ENCODE data around the gene SVOPL. TPM values are rescaled to one million over a fixed set of nuclear protein-coding genes. Genes with fewer than 3 reads are reported as not detected.

Gene SVOPL
- polyA plus RNA-seq, 1 of the 3 experiments (the other 2 are of a cell fraction), result not detected

DNA sequence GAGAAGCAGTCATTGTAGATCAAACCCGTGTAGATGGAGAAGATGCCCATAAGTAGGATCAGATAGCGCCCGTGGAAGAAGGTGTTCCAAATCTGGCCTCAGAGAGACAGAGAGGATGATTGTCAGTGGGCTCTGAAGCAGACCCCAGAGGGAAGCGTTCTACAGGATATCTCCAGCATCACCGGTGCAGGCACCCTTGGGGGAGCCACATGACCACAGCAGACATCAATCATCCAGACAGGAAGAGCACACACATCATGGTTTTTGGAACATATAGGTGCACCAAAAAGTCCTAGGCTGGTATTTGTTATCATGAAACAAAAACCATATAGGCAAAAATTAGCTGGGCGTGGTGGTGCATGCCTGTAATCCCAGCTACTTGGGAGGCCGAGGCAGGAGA is 44.0 kb upstream of the SVOPL start (continued):
- TF ChIP-seq, protein P1, sequence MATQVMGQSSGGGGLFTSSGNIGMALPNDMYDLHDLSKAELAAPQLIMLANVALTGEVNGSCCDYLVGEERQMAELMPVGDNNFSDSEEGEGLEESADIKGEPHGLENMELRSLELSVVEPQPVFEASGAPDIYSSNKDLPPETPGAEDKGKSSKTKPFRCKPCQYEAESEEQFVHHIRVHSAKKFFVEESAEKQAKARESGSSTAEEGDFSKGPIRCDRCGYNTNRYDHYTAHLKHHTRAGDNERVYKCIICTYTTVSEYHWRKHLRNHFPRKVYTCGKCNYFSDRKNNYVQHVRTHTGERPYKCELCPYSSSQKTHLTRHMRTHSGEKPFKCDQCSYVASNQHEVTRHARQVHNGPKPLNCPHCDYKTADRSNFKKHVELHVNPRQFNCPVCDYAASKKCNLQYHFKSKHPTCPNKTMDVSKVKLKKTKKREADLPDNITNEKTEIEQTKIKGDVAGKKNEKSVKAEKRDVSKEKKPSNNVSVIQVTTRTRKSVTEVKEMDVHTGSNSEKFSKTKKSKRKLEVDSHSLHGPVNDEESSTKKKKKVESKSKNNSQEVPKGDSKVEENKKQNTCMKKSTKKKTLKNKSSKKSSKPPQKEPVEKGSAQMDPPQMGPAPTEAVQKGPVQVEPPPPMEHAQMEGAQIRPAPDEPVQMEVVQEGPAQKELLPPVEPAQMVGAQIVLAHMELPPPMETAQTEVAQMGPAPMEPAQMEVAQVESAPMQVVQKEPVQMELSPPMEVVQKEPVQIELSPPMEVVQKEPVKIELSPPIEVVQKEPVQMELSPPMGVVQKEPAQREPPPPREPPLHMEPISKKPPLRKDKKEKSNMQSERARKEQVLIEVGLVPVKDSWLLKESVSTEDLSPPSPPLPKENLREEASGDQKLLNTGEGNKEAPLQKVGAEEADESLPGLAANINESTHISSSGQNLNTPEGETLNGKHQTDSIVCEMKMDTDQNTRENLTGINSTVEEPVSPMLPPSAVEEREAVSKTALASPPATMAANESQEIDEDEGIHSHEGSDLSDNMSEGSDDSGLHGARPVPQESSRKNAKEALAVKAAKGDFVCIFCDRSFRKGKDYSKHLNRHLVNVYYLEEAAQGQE (IDR thresholded peaks at IDR 0.05; ENCODE audit: low read depth, low read length), result no peak

DNA sequence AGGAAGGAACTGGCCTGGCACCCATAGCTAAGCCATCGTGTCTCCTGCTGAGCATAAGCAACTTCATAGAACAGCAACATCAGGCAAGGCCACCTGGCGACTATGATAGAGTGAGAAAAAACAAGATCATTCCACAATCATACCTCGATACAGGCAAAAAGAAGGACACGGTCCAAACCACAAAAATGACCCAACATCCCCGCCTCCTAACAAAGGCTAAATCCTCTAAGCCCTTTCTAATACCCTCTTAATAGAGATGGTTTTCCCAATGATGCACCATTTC is 40.2 kb upstream of the SVOPL start:
- ChIA-PET POLR2A (no interaction called here), CTCF (interaction anchor here (0.9 to 4.1 kb wide), 5 partner anchors 11 to 839 kb away, joined by 3 to 47 read pairs (median 3); no protein-coding TSS in a partner anchor)
- DNase-seq, result no peak

DNA sequence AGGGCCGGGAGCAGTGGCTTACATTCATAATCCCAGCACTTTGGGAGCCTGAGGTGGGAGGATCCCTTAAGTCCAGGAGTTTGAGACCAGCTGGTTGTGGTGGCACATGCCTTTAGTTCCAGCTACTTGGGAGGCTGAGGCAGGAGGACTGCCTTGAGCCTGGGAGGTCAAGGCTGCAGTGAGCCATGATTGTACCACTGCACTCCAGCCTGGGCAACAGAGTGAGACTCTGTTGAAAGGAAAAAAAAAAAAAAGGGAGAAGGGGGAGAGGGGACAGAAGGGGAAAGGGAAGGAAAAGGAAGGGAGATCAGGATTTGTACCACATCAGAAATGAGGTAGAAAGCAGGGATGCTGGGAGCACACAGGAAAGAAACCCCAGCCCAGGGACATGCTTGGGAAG is 38.7 kb upstream of the SVOPL start:
- H4K20me1 ChIP-seq (ENCODE audit: insufficient read depth), result no peaks in the 10 kb centered on the region
- H3F3A ChIP-seq (replicated peaks; ENCODE audit: insufficient read depth), result no peaks in the 10 kb centered on the region
- POLR2A ChIA-PET, result no interaction called here
- no peaks in the 10 kb centered on the region for H3K27me3 ChIP-seq (ENCODE audit: insufficient read depth)
- TF ChIP-seq JUND (IDR thresholded peaks at IDR 0.05), result no peak
- TF ChIP-seq, protein P2, sequence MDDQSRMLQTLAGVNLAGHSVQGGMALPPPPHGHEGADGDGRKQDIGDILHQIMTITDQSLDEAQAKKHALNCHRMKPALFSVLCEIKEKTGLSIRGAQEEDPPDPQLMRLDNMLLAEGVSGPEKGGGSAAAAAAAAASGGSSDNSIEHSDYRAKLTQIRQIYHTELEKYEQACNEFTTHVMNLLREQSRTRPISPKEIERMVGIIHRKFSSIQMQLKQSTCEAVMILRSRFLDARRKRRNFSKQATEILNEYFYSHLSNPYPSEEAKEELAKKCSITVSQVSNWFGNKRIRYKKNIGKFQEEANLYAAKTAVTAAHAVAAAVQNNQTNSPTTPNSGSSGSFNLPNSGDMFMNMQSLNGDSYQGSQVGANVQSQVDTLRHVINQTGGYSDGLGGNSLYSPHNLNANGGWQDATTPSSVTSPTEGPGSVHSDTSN (IDR thresholded peaks at IDR 0.05), result no peak
- no peaks in the 10 kb centered on the region for H3K79me2 ChIP-seq (ENCODE audit: insufficient read depth)
- no peak overlapping the region for H3K4me2 ChIP-seq
- H3K36me3 ChIP-seq (replicated peaks in 1 of 2; ENCODE audit: control insufficient read depth in 1 of 2, insufficient read depth in 2 of 2, low read length in 1 of 2), result no peaks in the 10 kb centered on the region
- CTCF ChIA-PET, result interaction anchor here (1.1 to 4.1 kb wide), 10 partner anchors 10 to 837 kb away, joined by 3 to 47 read pairs (median 10); partner anchors contain the start of gene CREB3L2
- H3K4me3 ChIP-seq (ENCODE audit: low read depth in 2 of 2, low read length in 1 of 2), result no peak overlapping the region
- DNase-seq, result no peak
- peaks cover 0 to 5% of the 10 kb centered on the region in 2 experiments; a peak in 2 of 4 replicates for H3K4me1 ChIP-seq (ENCODE audit: control insufficient read depth in 1 of 2, insufficient read depth in 2 of 2, low read depth in 1 of 2, low read length in 1 of 2)
- H3K9me2 ChIP-seq, result no peaks in the 10 kb centered on the region
- no peak overlapping the region for H2AFZ ChIP-seq (ENCODE audit: low read depth)
- no peak overlapping the region for H3K27ac ChIP-seq (ENCODE audit: low read depth in 2 of 2, low read length in 1 of 2)
- WGBS (ENCODE audit: low lambda C conversion rate), result 43% methylated on average over 1 of the region's 1 CpG
- no peak overlapping the region for H3K9ac ChIP-seq
- H3K9me3 ChIP-seq, result no peaks in the 10 kb centered on the region

More for the DNA sequence above, 40.2 kb upstream of the SVOPL start:
- Histone ChIP-seq H3F3A (replicated peaks; ENCODE audit: insufficient read depth) (no peaks in the 10 kb centered on the region), H3K79me2 (ENCODE audit: insufficient read depth) (no peaks in the 10 kb centered on the region), H3K4me1 (ENCODE audit: control insufficient read depth in 1 of 2, insufficient read depth in 2 of 2, low read depth in 1 of 2, low read length in 1 of 2) (peaks cover 0 to 5% of the 10 kb centered on the region in 2 experiments; a peak in 2 of 4 replicates), H3K4me2 (no peak overlapping the region), H3K4me3 (ENCODE audit: low read depth in 2 of 2, low read length in 1 of 2) (no peak overlapping the region), H3K9me3 (no peaks in the 10 kb centered on the region), H3K9me2 (no peaks in the 10 kb centered on the region), H3K27ac (ENCODE audit: low read depth in 2 of 2, low read length in 1 of 2) (no peak overlapping the region), H2AFZ (ENCODE audit: low read depth) (no peak overlapping the region), H3K36me3 (replicated peaks in 1 of 2; ENCODE audit: control insufficient read depth in 1 of 2, insufficient read depth in 2 of 2, low read length in 1 of 2) (no peaks in the 10 kb centered on the region), H3K9ac (no peak overlapping the region), H4K20me1 (ENCODE audit: insufficient read depth) (no peaks in the 10 kb centered on the region), H3K27me3 (ENCODE audit: insufficient read depth) (no peaks in the 10 kb centered on the region)
- no peak for TF ChIP-seq CHD2 (IDR thresholded peaks at IDR 0.05; ENCODE audit: low read length, partially characterized antibody)
- TF ChIP-seq JUND (IDR thresholded peaks at IDR 0.05), result no peak
- no peak for TF ChIP-seq NRF1 (IDR thresholded peaks at IDR 0.05; ENCODE audit: low read depth, low read length)
- no peak for TF ChIP-seq MXI1 (IDR thresholded peaks at IDR 0.05; ENCODE audit: low read depth, low read length)
- no peak for TF ChIP-seq TCF12 (IDR thresholded peaks at IDR 0.05)
- no peak for TF ChIP-seq RFX5 (IDR thresholded peaks at IDR 0.05; ENCODE audit: low read length)
- TF ChIP-seq TAF1 (IDR thresholded peaks at IDR 0.05; ENCODE audit: borderline replicate concordance, low read depth, low read length), result no peak
- TF ChIP-seq, protein P3, sequence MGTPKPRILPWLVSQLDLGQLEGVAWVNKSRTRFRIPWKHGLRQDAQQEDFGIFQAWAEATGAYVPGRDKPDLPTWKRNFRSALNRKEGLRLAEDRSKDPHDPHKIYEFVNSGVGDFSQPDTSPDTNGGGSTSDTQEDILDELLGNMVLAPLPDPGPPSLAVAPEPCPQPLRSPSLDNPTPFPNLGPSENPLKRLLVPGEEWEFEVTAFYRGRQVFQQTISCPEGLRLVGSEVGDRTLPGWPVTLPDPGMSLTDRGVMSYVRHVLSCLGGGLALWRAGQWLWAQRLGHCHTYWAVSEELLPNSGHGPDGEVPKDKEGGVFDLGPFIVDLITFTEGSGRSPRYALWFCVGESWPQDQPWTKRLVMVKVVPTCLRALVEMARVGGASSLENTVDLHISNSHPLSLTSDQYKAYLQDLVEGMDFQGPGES (IDR thresholded peaks at IDR 0.05; ENCODE audit: low read depth, low read length), result no peak
- no peak for TF ChIP-seq GATA2 (CRISPR knock-in tag; IDR thresholded peaks at IDR 0.05)
- WGBS (ENCODE audit: low lambda C conversion rate), result 60% methylated on average over 5 of the region's 5 CpGs
